Mucosa of descending colon (tissue), 3 donors: ENCODE results near the gene SECTM1. TPM values are rescaled to one million over a fixed set of nuclear protein-coding genes. Genes with fewer than 3 reads are reported as not detected.
"Not testable (repeated sequence)": the region's sequence is repeated elsewhere in the genome, so short reads cannot be mapped to it uniquely, and the experiment has no call there.

Experiments
- ATAC-seq: fragments of 200-7000 bp; cut with Tn5 transposase; one replicate; pipeline ENCODE4 v1.9.1; 2020; ENCODE audit warnings: mild to moderate bottlenecking, moderate library complexity
- DNase-seq, 3 donors: peaks; one replicate each; pipeline ENCODE4 v3.0.0-alpha.2; 2020
- H3K36me3 ChIP-seq: fragments of 200-600 bp; one replicate; pipeline ENCODE4 v1.8.0; 2021; ENCODE audit warnings: low read depth, mild to moderate bottlenecking
- H3K4me1 ChIP-seq: fragments of 200-600 bp; one replicate; pipeline ENCODE4 v1.8.0; 2021; ENCODE audit warnings: low read depth, mild to moderate bottlenecking
- H3K4me3 ChIP-seq: fragments of 200-600 bp; one replicate; pipeline ENCODE4 v1.8.0; 2021; ENCODE audit warnings: mild to moderate bottlenecking
- H3K9me3 ChIP-seq: fragments of 200-600 bp; one replicate; pipeline ENCODE4 v1.8.0; 2021; ENCODE audit warnings: mild to moderate bottlenecking
- intact Hi-C, 2 donors: fragments of 100-400 bp; cut with DNase I in 1 of 2; cut with micrococcal nuclease in 1 of 2; formaldehyde crosslinking; loops; one replicate each; pipeline versions ENCODE4 v1.11.0 to v1.11.1; 2022; cut with DNase I, micrococcal nuclease
- total RNA-seq, 3 donors: library from RNA; stranded (reverse); fragmentation: NEBNext Ultra II Directional in 2 of 3; extraction: Animal tissue kit (Norgen Biotek cat#: 25700) in 2 of 3; gene quantifications; one replicate each; pipeline versions ENCODE4 v1.2.1 to v1.2.4, GENCODE V29; 2021 to 2023
- TF ChIP-seq, protein P1 (sequence below): fragments of 200-600 bp; IDR thresholded peaks from one replicate; pipeline ENCODE4 v1.8.0; 2022; ENCODE audit warnings: antibody characterized with exemption, mild to moderate bottlenecking
- donor health status: DM: no; HTN: no; CAD: no; lungs with moderate emphysema.
- donor health status: DM: no; HTN: no; CAD: no.
- donor health status: DM: no; HTN: yes; CAD: no.

SECTM1 gene
- total RNA-seq, 3 donors from 2014 or later: 127 to 268 (median 213) TPM

GRCh38 chr17:82373731-82374625 lies 40.4 kb upstream of the SECTM1 start:
- TF ChIP-seq, protein P1, sequence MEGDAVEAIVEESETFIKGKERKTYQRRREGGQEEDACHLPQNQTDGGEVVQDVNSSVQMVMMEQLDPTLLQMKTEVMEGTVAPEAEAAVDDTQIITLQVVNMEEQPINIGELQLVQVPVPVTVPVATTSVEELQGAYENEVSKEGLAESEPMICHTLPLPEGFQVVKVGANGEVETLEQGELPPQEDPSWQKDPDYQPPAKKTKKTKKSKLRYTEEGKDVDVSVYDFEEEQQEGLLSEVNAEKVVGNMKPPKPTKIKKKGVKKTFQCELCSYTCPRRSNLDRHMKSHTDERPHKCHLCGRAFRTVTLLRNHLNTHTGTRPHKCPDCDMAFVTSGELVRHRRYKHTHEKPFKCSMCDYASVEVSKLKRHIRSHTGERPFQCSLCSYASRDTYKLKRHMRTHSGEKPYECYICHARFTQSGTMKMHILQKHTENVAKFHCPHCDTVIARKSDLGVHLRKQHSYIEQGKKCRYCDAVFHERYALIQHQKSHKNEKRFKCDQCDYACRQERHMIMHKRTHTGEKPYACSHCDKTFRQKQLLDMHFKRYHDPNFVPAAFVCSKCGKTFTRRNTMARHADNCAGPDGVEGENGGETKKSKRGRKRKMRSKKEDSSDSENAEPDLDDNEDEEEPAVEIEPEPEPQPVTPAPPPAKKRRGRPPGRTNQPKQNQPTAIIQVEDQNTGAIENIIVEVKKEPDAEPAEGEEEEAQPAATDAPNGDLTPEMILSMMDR: no peak
- no peaks in the 10 kb centered on the region for H3K9me3 ChIP-seq
- ATAC-seq (no peak), DNase-seq (no peak)
- intact Hi-C loops: no loop called here
- no peak overlapping the region for H3K4me3 ChIP-seq
- peaks cover 19% of the 10 kb centered on the region for H3K4me1 ChIP-seq
- H3K36me3 ChIP-seq: no peaks in the 10 kb centered on the region

DNA sequence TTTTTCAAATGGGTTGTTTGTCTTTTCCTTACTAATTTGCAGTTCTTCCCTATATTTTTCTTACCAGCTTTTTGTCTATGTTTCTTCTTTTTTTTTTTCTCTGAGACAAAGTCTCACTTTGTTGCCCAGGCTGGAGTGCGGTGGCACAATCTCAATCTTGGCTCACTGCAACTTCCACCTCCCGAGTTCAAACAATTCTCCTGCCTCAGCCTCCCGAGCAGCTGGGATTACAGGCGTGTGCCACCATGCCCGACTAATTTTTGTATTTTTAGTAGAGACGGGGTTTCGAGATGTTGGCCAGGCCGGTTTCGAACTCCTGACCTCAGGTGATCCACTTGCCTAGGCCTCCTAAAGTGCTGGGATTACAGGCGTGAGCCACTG lies 39.5 kb upstream of the SECTM1 start:
- H3K36me3 ChIP-seq, H3K4me3 ChIP-seq, intact Hi-C loops, DNase-seq, ATAC-seq, H3K9me3 ChIP-seq: not testable (repeated sequence)
- peaks cover 19% of the 10 kb centered on the region for H3K4me1 ChIP-seq

DNA sequence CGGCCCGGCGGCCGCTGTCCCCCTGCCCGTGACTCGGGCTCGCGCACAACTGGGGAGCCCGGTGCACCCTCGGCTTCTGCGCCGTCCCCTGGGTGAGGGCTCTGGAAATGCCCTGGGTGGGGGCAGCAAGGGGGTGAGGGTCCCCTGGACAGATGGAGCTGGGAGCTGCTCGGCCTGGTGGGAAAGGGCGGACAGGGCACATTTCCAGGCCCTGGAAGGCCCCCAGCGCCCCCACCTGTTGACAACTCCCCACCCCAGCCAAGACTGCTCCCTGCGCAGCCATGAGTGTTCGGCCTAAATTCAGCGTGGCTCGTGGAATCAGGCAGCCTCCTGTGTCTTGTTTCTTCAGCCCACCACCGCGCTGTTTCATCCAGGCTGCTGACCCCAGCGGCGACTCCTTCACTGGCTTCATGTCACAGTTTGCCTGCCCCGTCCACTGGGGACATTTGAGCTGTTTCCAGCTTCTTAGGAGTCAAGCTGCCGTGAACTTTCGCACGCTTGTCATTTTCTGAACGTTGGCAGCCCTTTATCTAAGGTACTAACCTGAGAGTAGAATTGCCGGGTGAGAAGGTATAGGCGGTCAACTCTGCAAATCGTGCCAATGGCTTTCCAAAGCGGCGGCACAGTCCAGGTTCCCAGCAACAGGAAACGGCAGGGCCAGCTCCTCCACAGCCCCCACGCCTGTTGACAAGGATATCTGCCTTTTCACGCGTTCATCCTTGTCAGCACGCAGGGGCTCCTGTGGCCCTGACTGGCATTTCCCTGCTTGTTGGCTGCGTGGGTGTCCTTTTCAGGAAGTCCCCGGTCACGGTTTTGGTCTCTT lies 38.9 kb upstream of the SECTM1 start:
- DNase-seq: peak in 2 of 3 donors; percentile 22 to 41
- Histone ChIP-seq H3K4me3 (no peak overlapping the region), H3K4me1 (peaks cover 20% of the 10 kb centered on the region), H3K36me3 (no peaks in the 10 kb centered on the region), H3K9me3 (no peaks in the 10 kb centered on the region)
- TF ChIP-seq, protein P1: no peak
- intact Hi-C loops: no loop called here
- ATAC-seq: peak; percentile 7

GRCh38 chr17:82371333-82372248 lies 38.0 kb upstream of the SECTM1 start, which contains the start of gene UTS2R:
TSS of gene UTS2R (plus strand) at chr17:82371765. CDS start at chr17:82374325, 2,560 bp downstream.
- ATAC-seq (no peak), DNase-seq (peak in 1 of 3 donors; percentile 39)
- H3K4me1 ChIP-seq: peaks cover 27% of the 10 kb centered on the region
- no peak within 1 kb of the TSS for H3K4me3 ChIP-seq
- TF ChIP-seq, protein P1: no peak
- intact Hi-C loops: no loop called here
- H3K9me3 ChIP-seq: no peaks in the 10 kb centered on the region
- no peaks in the 10 kb centered on the region for H3K36me3 ChIP-seq

DNA sequence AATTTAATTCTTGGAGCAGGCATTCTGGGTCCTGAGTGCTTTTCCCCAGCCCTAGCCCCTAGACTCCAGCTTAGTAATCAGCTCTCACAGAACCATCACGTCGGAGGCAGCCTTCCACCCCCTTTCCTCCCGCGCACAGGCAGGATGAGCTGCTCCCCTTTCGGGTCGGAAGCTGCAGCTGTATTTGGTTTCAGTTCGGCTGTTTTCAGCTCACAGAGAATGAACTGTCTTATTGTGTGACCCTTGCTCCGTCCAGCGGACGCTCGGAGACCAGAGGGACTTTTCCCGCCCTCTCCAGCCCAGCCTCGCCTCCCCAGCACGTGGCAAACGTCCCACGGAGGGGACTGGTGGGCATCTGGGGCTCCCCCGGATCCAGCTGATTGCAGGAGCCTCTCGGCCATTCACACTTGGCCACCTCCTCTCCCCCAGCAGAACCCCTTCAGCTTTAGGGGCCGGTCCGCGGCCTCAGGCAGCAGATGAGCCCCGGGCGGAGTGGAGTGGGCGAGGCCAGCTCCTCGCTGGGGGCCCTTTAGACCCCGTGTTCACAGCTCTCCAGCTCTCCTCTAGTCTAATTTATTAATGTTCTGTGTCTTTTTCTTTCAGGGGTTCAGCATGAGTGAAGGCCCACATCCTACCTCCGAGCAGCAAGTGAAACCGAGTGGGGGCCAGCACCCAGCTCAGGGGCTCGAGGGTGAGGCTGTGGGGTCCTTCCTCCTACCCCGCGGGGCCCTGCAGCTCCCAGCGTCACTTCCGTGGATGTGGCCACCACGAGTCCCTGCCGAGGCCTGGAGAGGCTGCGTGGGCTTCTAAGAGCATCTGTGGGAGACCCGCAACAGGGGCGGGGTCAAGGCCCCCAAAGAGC lies 37.1 kb upstream of the SECTM1 start:
- Histone ChIP-seq H3K36me3 (no peaks in the 10 kb centered on the region), H3K4me3 (no peak overlapping the region), H3K9me3 (no peaks in the 10 kb centered on the region), H3K4me1 (peaks cover 27% of the 10 kb centered on the region)
- peak; percentile 33 for ATAC-seq
- intact Hi-C loops: no loop called here
- TF ChIP-seq, protein P1: no peak
- DNase-seq: peak in 2 of 3 donors; percentile 28 to 31
